Measurements from ENCODE around the gene SLAMF8.

DNA sequence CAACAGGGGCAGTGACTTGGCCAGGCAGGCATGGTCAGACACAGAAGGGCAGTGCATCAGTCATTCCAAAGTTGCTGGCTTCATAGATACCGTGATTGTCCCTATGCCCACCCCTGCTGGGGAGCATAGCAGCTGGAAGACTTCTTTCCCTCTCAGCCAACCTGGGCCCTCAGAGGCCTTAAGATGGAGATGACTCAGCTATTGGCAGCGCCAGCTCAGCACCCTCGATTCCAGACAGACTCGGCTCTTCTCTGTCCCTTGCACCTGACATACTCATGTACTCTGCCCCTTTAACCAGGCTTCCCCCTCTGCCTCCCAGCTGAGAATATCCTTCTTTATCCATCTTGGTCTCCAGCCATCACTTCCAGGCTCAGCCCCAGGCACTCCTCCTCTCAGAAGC, 16.8 kb downstream of the SLAMF8 start:
- TF ChIP-seq CTCF (conservative IDR thresholded peaks at IDR 0.05 in 1 of 2, IDR thresholded peaks at IDR 0.05 in 1 of 2; ENCODE audit: extremely low read depth in 1 of 2, insufficient read depth in 1 of 2, low read depth in 1 of 2, low read length in 2 of 2) (no peak), EZH2 (IDR thresholded peaks at IDR 0.05; ENCODE audit: borderline replicate concordance, low read length) (no peak)

All from mammary epithelial cell (primary cell).